Measurements from ENCODE around the gene NAV3. TPM values are rescaled to one million over a fixed set of nuclear protein-coding genes. Genes with fewer than 3 reads are reported as not detected.

NAV3 gene
- polyA plus RNA-seq, 1 of the 3 experiments (the other 2 are of a cell fraction): 10.5 TPM

DNA sequence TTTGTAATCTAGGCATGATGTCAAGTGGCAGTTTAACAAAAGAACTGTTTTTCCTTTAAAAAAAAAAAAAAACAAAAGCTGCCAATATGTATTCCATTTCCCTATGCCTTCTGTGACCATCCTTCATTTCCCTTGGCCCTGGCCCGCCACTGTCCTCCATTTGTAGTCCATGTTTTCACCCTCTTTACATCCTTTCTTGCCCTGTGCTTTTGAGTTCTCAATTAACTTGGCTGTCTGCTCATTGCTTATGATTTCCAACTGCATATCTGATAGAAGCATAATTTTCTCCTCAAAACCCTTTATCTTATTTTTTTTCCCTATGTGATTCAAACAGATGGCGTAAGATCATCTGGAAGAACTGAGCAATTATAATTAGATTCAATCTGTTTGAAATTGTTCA is 297.5 kb downstream of the NAV3 start:
- Histone ChIP-seq H3K79me2 (ENCODE audit: insufficient read depth) (no peaks in the 10 kb centered on the region), H3K4me1 (ENCODE audit: control insufficient read depth in 1 of 2, insufficient read depth in 2 of 2, low read depth in 1 of 2, low read length in 1 of 2) (no peaks in the 10 kb centered on the region), H3K9ac (no peak overlapping the region), H3K4me2 (no peak overlapping the region), H2AFZ (ENCODE audit: low read depth) (no peak overlapping the region), H3F3A (replicated peaks; ENCODE audit: insufficient read depth) (no peaks in the 10 kb centered on the region), H3K9me2 (no peaks in the 10 kb centered on the region), H4K20me1 (ENCODE audit: insufficient read depth) (no peaks in the 10 kb centered on the region), H3K9me3 (no peaks in the 10 kb centered on the region), H3K27ac (ENCODE audit: low read depth in 2 of 2, low read length in 1 of 2) (no peak overlapping the region), H3K4me3 (ENCODE audit: low read depth in 2 of 2, low read length in 1 of 2) (no peak overlapping the region), H3K27me3 (ENCODE audit: insufficient read depth) (no peaks in the 10 kb centered on the region), H3K36me3 (replicated peaks in 1 of 2; ENCODE audit: control insufficient read depth in 1 of 2, insufficient read depth in 2 of 2, low read length in 1 of 2) (peaks cover 16 to 46% of the 10 kb centered on the region in 2 experiments)
- no peak for DNase-seq
- POLR2A ChIA-PET: no interaction called here
- CTCF ChIA-PET: interaction anchor here (1.2 to 1.9 kb wide), 2 partner anchors 18 to 131 kb away, joined by 4 to 5 read pairs; no protein-coding TSS in a partner anchor
- TF ChIP-seq POLR2AphosphoS5 (IDR thresholded peaks at IDR 0.05; ENCODE audit: low read depth, low read length) (no peak), NRF1 (IDR thresholded peaks at IDR 0.05; ENCODE audit: low read depth, low read length) (no peak), RAD21 (IDR thresholded peaks at IDR 0.05; ENCODE audit: low read length) (no peak), FOXM1 (IDR thresholded peaks at IDR 0.05; ENCODE audit: low read depth) (no peak), RFX5 (IDR thresholded peaks at IDR 0.05; ENCODE audit: low read length) (no peak)
- TF ChIP-seq, protein P1, sequence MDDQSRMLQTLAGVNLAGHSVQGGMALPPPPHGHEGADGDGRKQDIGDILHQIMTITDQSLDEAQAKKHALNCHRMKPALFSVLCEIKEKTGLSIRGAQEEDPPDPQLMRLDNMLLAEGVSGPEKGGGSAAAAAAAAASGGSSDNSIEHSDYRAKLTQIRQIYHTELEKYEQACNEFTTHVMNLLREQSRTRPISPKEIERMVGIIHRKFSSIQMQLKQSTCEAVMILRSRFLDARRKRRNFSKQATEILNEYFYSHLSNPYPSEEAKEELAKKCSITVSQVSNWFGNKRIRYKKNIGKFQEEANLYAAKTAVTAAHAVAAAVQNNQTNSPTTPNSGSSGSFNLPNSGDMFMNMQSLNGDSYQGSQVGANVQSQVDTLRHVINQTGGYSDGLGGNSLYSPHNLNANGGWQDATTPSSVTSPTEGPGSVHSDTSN (IDR thresholded peaks at IDR 0.05): no peak
- WGBS (ENCODE audit: low lambda C conversion rate): 69% methylated on average over 2 of the region's 2 CpGs

DNA sequence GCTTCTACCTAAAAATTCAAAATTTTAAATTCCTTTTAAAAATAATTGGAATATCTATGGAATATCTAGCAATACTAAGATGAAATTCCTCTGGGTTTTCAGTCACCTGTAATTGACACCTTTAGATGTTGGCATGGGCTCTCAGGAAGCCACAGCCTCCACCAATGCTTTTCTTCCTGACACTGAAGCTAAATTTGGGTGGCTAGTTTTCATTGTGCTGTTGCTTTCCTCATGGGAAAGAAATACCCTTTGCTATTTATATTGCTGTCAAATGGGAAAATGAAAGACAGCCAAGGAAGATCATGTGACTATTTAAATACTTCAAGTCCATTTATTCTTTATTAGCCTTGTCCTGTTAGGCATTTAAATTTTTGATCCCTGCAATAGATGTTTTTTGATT is 313.0 kb downstream of the NAV3 start:
- H3K4me1 ChIP-seq (ENCODE audit: control insufficient read depth in 1 of 2, insufficient read depth in 2 of 2, low read depth in 1 of 2, low read length in 1 of 2): peaks cover 0 to 6% of the 10 kb centered on the region in 2 experiments; a peak in 2 of 4 replicates
- no peaks in the 10 kb centered on the region for H3K9me3 ChIP-seq
- H3K27me3 ChIP-seq (ENCODE audit: insufficient read depth): no peaks in the 10 kb centered on the region
- no peaks in the 10 kb centered on the region for H3K79me2 ChIP-seq (ENCODE audit: insufficient read depth)
- no peaks in the 10 kb centered on the region for H4K20me1 ChIP-seq (ENCODE audit: insufficient read depth)
- H3K4me2 ChIP-seq: no peak overlapping the region
- ChIA-PET POLR2A (no interaction called here), CTCF (interaction anchor here (0.6 to 2.4 kb wide), 6 partner anchors 13 to 1259 kb away, joined by 3 to 8 read pairs (median 4); no protein-coding TSS in a partner anchor)
- no peak overlapping the region for H3K27ac ChIP-seq (ENCODE audit: low read depth in 2 of 2, low read length in 1 of 2)
- H3F3A ChIP-seq (replicated peaks; ENCODE audit: insufficient read depth): peaks cover 10% of the 10 kb centered on the region
- peaks cover 15 to 55% of the 10 kb centered on the region in 2 experiments for H3K36me3 ChIP-seq (replicated peaks in 1 of 2; ENCODE audit: control insufficient read depth in 1 of 2, insufficient read depth in 2 of 2, low read length in 1 of 2)
- H3K9me2 ChIP-seq: no peaks in the 10 kb centered on the region
- H3K4me3 ChIP-seq (ENCODE audit: low read depth in 2 of 2, low read length in 1 of 2): no peak overlapping the region
- DNase-seq: no peak
- no peak overlapping the region for H3K9ac ChIP-seq
- no peak overlapping the region for H2AFZ ChIP-seq (ENCODE audit: low read depth)
- TF ChIP-seq MXI1 (IDR thresholded peaks at IDR 0.05; ENCODE audit: low read depth, low read length): no peak
- TF ChIP-seq, protein P1 (IDR thresholded peaks at IDR 0.05): no peak
- TF ChIP-seq, protein P2, sequence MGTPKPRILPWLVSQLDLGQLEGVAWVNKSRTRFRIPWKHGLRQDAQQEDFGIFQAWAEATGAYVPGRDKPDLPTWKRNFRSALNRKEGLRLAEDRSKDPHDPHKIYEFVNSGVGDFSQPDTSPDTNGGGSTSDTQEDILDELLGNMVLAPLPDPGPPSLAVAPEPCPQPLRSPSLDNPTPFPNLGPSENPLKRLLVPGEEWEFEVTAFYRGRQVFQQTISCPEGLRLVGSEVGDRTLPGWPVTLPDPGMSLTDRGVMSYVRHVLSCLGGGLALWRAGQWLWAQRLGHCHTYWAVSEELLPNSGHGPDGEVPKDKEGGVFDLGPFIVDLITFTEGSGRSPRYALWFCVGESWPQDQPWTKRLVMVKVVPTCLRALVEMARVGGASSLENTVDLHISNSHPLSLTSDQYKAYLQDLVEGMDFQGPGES (IDR thresholded peaks at IDR 0.05; ENCODE audit: low read depth, low read length): no peak
- TF ChIP-seq TAF1 (IDR thresholded peaks at IDR 0.05; ENCODE audit: borderline replicate concordance, low read depth, low read length): no peak
- no peak for TF ChIP-seq FOSL2 (IDR thresholded peaks at IDR 0.05; ENCODE audit: borderline replicate concordance, low read depth)
- no peak for TF ChIP-seq GATA2 (CRISPR knock-in tag; IDR thresholded peaks at IDR 0.05)
- TF ChIP-seq FOXM1 (IDR thresholded peaks at IDR 0.05; ENCODE audit: low read depth): no peak
- TF ChIP-seq JUND (IDR thresholded peaks at IDR 0.05): no peak
- TF ChIP-seq, protein P3, sequence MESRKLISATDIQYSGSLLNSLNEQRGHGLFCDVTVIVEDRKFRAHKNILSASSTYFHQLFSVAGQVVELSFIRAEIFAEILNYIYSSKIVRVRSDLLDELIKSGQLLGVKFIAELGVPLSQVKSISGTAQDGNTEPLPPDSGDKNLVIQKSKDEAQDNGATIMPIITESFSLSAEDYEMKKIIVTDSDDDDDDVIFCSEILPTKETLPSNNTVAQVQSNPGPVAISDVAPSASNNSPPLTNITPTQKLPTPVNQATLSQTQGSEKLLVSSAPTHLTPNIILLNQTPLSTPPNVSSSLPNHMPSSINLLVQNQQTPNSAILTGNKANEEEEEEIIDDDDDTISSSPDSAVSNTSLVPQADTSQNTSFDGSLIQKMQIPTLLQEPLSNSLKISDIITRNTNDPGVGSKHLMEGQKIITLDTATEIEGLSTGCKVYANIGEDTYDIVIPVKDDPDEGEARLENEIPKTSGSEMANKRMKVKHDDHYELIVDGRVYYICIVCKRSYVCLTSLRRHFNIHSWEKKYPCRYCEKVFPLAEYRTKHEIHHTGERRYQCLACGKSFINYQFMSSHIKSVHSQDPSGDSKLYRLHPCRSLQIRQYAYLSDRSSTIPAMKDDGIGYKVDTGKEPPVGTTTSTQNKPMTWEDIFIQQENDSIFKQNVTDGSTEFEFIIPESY (IDR thresholded peaks at IDR 0.05; ENCODE audit: borderline replicate concordance, low read depth): no peak
- no peak for TF ChIP-seq GABPA (IDR thresholded peaks at IDR 0.05; ENCODE audit: low read depth)
- no peak for TF ChIP-seq RXRA (IDR thresholded peaks at IDR 0.05; ENCODE audit: borderline replicate concordance, low read depth)
- TF ChIP-seq, protein P4, sequence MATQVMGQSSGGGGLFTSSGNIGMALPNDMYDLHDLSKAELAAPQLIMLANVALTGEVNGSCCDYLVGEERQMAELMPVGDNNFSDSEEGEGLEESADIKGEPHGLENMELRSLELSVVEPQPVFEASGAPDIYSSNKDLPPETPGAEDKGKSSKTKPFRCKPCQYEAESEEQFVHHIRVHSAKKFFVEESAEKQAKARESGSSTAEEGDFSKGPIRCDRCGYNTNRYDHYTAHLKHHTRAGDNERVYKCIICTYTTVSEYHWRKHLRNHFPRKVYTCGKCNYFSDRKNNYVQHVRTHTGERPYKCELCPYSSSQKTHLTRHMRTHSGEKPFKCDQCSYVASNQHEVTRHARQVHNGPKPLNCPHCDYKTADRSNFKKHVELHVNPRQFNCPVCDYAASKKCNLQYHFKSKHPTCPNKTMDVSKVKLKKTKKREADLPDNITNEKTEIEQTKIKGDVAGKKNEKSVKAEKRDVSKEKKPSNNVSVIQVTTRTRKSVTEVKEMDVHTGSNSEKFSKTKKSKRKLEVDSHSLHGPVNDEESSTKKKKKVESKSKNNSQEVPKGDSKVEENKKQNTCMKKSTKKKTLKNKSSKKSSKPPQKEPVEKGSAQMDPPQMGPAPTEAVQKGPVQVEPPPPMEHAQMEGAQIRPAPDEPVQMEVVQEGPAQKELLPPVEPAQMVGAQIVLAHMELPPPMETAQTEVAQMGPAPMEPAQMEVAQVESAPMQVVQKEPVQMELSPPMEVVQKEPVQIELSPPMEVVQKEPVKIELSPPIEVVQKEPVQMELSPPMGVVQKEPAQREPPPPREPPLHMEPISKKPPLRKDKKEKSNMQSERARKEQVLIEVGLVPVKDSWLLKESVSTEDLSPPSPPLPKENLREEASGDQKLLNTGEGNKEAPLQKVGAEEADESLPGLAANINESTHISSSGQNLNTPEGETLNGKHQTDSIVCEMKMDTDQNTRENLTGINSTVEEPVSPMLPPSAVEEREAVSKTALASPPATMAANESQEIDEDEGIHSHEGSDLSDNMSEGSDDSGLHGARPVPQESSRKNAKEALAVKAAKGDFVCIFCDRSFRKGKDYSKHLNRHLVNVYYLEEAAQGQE (IDR thresholded peaks at IDR 0.05; ENCODE audit: low read depth, low read length): no peak
- TF ChIP-seq TEAD4 (IDR thresholded peaks at IDR 0.05; ENCODE audit: borderline replicate concordance, insufficient read depth): no peak
